Panc1 (cell line): Measurements from ENCODE around the gene AOC2. TPM values are rescaled to one million over a fixed set of nuclear protein-coding genes. Genes with fewer than 3 reads are reported as not detected.
"Not testable (repeated sequence)": the region's sequence is repeated elsewhere in the genome, so short reads cannot be mapped to it uniquely, and the experiment has no call there.

Source experiments
- ATAC-seq: fragments of 200-7000 bp; cut with Tn5 transposase; 2 replicates; pipeline ENCODE4 v1.9.1; 2020; ENCODE audit warnings: mild to moderate bottlenecking, moderate library complexity
- BruUV-seq: library from RNA; stranded (reverse); fragments of 400-500 nt; replicated peaks from 2 replicates; lab custom pipeline; 2021; lab: Mats Ljungman, UMichigan
- CTCF ChIA-PET: fragments of 300-600 bp; sonication (Branson Sonifier 250); formaldehyde crosslinking; loops from one replicate; lab custom pipeline; 2022; ENCODE audit warnings: antibody characterized with exemption; lab: Charles Lee
- POLR2A ChIA-PET: fragments of 300-600 bp; sonication (Branson Sonifier 250); formaldehyde crosslinking; loops from one replicate; lab custom pipeline; 2022; ENCODE audit warnings: antibody characterized with exemption; lab: Charles Lee
- DNase-seq: peaks from one replicate; pipeline ENCODE4 v3.0.0-alpha.2; 2010; ENCODE audit warnings: low read depth, low spot score
- H3K27ac ChIP-seq: 2 replicates; pipeline ENCODE4 v1.5.1; 2011; ENCODE audit warnings: mild to moderate bottlenecking, low read length, inconsistent platforms
- H3K27me3 ChIP-seq: fragments of 200-500 bp; sonication (Bioruptor generic); 2 replicates; pipeline ENCODE4 v1.6.0; 2014; ENCODE audit warnings: low read length, inconsistent platforms; ENCODE audit not compliant: control insufficient read depth, insufficient read depth
- H3K36me3 ChIP-seq: fragments of 200-500 bp; sonication (Bioruptor generic); 2 replicates; pipeline ENCODE4 v1.5.1; 2014; ENCODE audit warnings: inconsistent platforms, mild to moderate bottlenecking, low read length, moderate library complexity; ENCODE audit not compliant: control insufficient read depth, insufficient read depth
- H3K4me1 ChIP-seq: 2 replicates; pipeline ENCODE4 v1.5.1; 2011; ENCODE audit warnings: inconsistent platforms, mild to moderate bottlenecking, low read length, moderate library complexity; ENCODE audit not compliant: control insufficient read depth, insufficient read depth
- H3K4me3 ChIP-seq, 2 experiments: 2 replicates each; pipeline ENCODE4 v1.5.1; 2011 to 2012; ENCODE audit warnings: low read depth in 2 of 2, low read length in 2 of 2, mild to moderate bottlenecking in 2 of 2, inconsistent platforms in 1 of 2, moderate library complexity in 1 of 2
- H3K9me3 ChIP-seq: fragments of 200-500 bp; sonication (Bioruptor generic); 2 replicates; pipeline ENCODE4 v1.5.1; 2014; ENCODE audit warnings: low read depth, mild to moderate bottlenecking, inconsistent platforms, low read length, moderate library complexity; ENCODE audit not compliant: control insufficient read depth, insufficient read depth
- CTCF ChIP-seq: fragments of 450-650 bp; IDR thresholded peaks from 2 replicates; pipeline ENCODE4 v1.5.1; 2017; ENCODE audit warnings: mild to moderate bottlenecking
- POLR2AphosphoS5 ChIP-seq: IDR thresholded peaks from 2 replicates; pipeline ENCODE4 v1.6.1; 2012; ENCODE audit warnings: mild to moderate bottlenecking, low read depth, low read length, moderate library complexity
- SIN3A ChIP-seq: IDR thresholded peaks from 2 replicates; pipeline ENCODE4 v1.6.1; 2012; ENCODE audit warnings: low read depth, mild to moderate bottlenecking, low read length, moderate library complexity, borderline replicate concordance; ENCODE audit not compliant: insufficient read depth
- TCF7L2 ChIP-seq: IDR thresholded peaks from 2 replicates; pipeline ENCODE4 v1.6.1; 2011; ENCODE audit warnings: mild to moderate bottlenecking, low read depth, low read length, inconsistent platforms
- in situ Hi-C: cut with HindIII; loops from 2 replicates; pipeline ENCODE4 v1.10.0; 2016; ENCODE audit warnings: low sequenced_read_pairs, low pct_unique_long_range_greater_than_20kb
- intact Hi-C: fragments of 100-400 bp; cut with micrococcal nuclease; formaldehyde crosslinking; loops from one replicate; pipeline ENCODE4 v1.10.0; 2022; ENCODE audit not compliant: unreplicated experiment
- total RNA-seq: library from RNA; stranded (reverse); gene quantifications from one replicate; pipeline ENCODE4 v1.2.1, GENCODE V29; 2021; ENCODE audit not compliant: unreplicated experiment
- TF ChIP-seq, protein P1 (sequence below), 2 experiments: IDR thresholded peaks; 2 replicates each; pipeline ENCODE4 v1.6.1; 2011 to 2012; ENCODE audit warnings: low read depth in 2 of 2, control low read depth in 1 of 2, low read length in 1 of 2, mild to moderate bottlenecking in 1 of 2, moderate library complexity in 1 of 2; ENCODE audit not compliant: insufficient read depth in 1 of 2

Gene AOC2
- total RNA-seq, 1 experiment from 2014 or later: 0.85 TPM

DNA sequence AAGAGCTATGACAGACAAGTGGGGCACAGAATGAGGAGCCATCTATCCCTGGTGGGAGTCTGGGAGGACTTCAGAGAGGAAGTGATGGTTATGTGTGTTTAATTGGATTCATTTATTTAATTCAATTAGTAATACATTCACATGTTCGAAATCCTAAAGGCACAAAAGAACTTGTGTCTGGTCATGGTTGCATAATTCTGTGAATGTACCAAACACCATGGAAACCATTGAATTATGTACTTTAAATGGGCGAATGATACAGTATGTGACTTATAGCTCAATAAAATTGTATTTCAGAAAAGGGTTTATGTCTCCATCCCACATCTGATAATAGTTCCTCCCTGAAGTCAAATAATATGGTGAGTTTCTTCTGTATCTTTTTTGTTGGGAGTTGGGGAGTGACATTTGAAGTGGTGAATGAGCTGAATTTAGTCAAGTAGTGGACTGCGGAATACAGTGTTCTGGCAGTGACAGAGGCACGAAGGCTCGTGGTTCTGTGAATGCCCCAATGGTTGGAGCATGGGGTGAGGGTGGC lies 36.5 kb downstream of the AOC2 start:
- H3K4me1 ChIP-seq: no peaks in the 10 kb centered on the region
- TF ChIP-seq SIN3A: no peak
- ChIA-PET CTCF (no interaction called here), POLR2A (no interaction called here)
- DNase-seq: no peak
- intact Hi-C loops (no loop called here), in situ Hi-C loops (no loop called here)
- BruUV-seq: no TSS peak
- no peaks in the 10 kb centered on the region for H3K9me3 ChIP-seq
- H3K27me3 ChIP-seq: no peaks in the 10 kb centered on the region
- H3K27ac ChIP-seq: no peak overlapping the region
- ATAC-seq: no peak
- H3K36me3 ChIP-seq: no peaks in the 10 kb centered on the region
- no peak overlapping the region for H3K4me3 ChIP-seq

DNA sequence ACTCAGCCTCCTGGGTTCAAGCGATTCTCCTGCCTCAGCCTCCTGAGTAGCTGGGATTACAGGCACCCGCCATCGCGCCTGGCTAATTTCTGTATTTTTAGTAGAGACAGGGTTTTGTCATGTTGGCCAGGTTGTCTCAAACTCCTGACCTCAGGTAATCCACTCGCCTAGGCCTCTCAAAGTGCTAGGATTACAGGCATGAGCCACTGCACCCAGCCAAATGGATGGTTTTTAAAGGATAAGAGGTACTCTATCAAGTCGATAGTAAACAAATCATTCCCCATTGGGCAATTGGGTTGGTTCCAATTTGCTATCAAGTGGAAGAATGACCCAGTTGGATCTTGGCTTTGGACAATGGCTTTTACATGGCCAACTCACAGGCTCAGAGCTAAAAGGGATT lies 37.3 kb downstream of the AOC2 start:
- in situ Hi-C loops, BruUV-seq, H3K9me3 ChIP-seq, H3K4me1 ChIP-seq, H3K27me3 ChIP-seq, H3K36me3 ChIP-seq, DNase-seq, POLR2A ChIA-PET, intact Hi-C loops, H3K4me3 ChIP-seq, CTCF ChIA-PET, H3K27ac ChIP-seq, ATAC-seq: not testable (repeated sequence)

DNA sequence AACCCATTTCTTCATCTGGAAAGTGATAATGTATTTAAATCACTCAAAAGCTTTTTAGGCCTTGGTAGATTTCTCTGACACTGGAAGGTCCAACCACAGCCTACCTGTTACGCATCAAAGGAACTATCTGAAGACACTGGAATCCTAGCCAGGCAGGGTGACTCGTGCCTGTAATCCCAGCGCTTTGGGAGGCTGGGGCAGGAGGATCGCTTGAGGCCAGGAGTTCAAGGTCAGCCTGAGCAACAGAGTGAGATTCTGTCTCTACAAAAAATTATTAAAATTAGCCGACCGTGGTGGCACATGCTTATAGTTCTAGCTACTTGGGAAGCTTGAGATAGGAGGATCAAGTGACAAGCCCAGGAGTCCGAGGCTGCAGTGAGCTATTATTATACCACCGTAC lies 37.8 kb downstream of the AOC2 start:
- TF ChIP-seq SIN3A (no peak), POLR2AphosphoS5 (no peak), CTCF (no peak), TCF7L2 (no peak)
- TF ChIP-seq, protein P1, sequence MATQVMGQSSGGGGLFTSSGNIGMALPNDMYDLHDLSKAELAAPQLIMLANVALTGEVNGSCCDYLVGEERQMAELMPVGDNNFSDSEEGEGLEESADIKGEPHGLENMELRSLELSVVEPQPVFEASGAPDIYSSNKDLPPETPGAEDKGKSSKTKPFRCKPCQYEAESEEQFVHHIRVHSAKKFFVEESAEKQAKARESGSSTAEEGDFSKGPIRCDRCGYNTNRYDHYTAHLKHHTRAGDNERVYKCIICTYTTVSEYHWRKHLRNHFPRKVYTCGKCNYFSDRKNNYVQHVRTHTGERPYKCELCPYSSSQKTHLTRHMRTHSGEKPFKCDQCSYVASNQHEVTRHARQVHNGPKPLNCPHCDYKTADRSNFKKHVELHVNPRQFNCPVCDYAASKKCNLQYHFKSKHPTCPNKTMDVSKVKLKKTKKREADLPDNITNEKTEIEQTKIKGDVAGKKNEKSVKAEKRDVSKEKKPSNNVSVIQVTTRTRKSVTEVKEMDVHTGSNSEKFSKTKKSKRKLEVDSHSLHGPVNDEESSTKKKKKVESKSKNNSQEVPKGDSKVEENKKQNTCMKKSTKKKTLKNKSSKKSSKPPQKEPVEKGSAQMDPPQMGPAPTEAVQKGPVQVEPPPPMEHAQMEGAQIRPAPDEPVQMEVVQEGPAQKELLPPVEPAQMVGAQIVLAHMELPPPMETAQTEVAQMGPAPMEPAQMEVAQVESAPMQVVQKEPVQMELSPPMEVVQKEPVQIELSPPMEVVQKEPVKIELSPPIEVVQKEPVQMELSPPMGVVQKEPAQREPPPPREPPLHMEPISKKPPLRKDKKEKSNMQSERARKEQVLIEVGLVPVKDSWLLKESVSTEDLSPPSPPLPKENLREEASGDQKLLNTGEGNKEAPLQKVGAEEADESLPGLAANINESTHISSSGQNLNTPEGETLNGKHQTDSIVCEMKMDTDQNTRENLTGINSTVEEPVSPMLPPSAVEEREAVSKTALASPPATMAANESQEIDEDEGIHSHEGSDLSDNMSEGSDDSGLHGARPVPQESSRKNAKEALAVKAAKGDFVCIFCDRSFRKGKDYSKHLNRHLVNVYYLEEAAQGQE (IDR thresholded peaks at IDR 0.05; ENCODE audit: insufficient read depth in 1 of 2, low read depth in 2 of 2, low read length in 1 of 2): no peak
- H3K4me3 ChIP-seq: no peak overlapping the region
- H3K4me1 ChIP-seq: no peaks in the 10 kb centered on the region
- ChIA-PET POLR2A (no interaction called here), CTCF (no interaction called here)
- no peak for ATAC-seq
- no TSS peak for BruUV-seq
- no peak for DNase-seq
- H3K27ac ChIP-seq: no peak overlapping the region
- intact Hi-C loops (no loop called here), in situ Hi-C loops (no loop called here)
- H3K9me3 ChIP-seq: no peaks in the 10 kb centered on the region
- H3K36me3 ChIP-seq: no peaks in the 10 kb centered on the region
- no peaks in the 10 kb centered on the region for H3K27me3 ChIP-seq
